ENCODE measurements around the gene ZNF528. TPM values are rescaled to one million over a fixed set of nuclear protein-coding genes. Genes with fewer than 3 reads are reported as not detected.

Gene ZNF528
- total RNA-seq, 1 donor from 2014 or later: 12.5 TPM

Other genes with a start within 250 kb of the ZNF528 start
- gene ZNF836, start 226.2 kb upstream of the ZNF528 start, total RNA-seq: 6.6 TPM
- gene PPP2R1A, start 207.8 kb upstream of the ZNF528 start, total RNA-seq: 372 TPM
- 10.6 TPM for gene ZNF766, start 128.3 kb upstream of the ZNF528 start, total RNA-seq
- gene ZNF480, start 100.7 kb upstream of the ZNF528 start, total RNA-seq: 16.0 TPM
- 3.3 TPM for gene ZNF610, start 61.6 kb upstream of the ZNF528 start, total RNA-seq
- gene ZNF880, start 27.9 kb upstream of the ZNF528 start, total RNA-seq: 18.5 TPM
- gene ZNF534, start 31.3 kb downstream of the ZNF528 start, total RNA-seq: 0.57 TPM
- gene ZNF578, start 55.7 kb downstream of the ZNF528 start, total RNA-seq: 2.2 TPM
- 32.9 TPM for gene ZNF808, start 129.8 kb downstream of the ZNF528 start, total RNA-seq
- gene ZNF701, start 172.4 kb downstream of the ZNF528 start, total RNA-seq: 18.2 TPM
- 15.8 TPM for gene ZNF83, start 240.5 kb downstream of the ZNF528 start, total RNA-seq

Data from left ventricle myocardium superior (tissue), 1 donor.